ENCODE data around the gene CLMN. TPM values are rescaled to one million over a fixed set of nuclear protein-coding genes. Genes with fewer than 3 reads are reported as not detected.

CLMN gene
- total and polyA plus RNA-seq, 2 of the 4 experiments (the other 2 are of a cell fraction): 0.10 to 0.18 TPM

DNA sequence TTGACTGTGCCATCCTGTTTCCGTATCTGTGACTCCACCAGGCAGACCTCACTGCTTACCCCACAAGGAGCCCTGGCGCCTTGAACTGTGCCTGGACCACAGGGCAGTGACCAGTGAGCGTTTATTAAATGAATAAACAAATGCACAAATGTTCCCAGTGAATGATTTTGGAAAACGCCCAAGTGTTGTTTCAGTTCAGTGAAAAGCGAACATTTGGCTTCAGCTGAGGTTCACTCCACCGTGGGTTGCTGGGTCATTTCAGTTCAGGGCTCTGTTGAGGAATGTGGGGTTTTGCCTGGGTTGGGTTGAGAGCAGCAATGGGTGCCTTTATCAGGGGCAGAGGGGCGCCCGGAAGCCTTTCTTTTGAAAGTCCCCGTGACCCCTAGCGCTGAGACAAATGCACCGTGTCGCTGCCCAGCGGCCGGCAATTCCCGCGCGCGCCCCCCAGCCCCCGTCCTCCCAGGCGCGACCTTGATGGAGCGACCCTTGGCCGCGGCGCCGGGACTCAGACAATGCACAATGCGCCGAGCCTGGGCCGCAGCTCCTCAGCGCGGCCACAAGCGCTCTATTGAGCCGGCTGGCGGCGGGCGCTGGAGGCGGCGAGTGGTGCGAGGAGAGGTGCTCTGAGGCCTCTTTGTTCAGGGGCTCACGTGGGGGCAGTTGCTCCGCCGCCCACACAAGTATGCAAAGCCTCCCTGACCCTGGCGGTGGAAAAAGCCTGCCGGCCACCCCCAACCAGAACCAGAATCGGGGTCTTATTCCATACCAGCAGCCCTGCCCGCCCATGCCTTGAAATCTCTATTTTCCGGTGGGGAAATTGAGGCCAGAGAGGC is 40.5 kb upstream of the CLMN start:
- ChIA-PET POLR2A (ENCODE audit: unreplicated experiment) (no interaction called here), CTCF (no interaction called here)
- dilution Hi-C loops (cut with HindIII; ENCODE audit: low sequenced_read_pairs, unreplicated experiment) (no loop called here), intact Hi-C loops (cut with micrococcal nuclease) (no loop called here), in situ Hi-C loops (cut with MboI; ENCODE audit: low sequenced_read_pairs) (no loop called here)
- H3K56ac ChIP-seq (ENCODE audit: extremely low read depth, insufficient read depth, low read length): no peak overlapping the region
- no peaks in the 10 kb centered on the region for H3K79me1 ChIP-seq (ENCODE audit: low read depth in 1 of 2, low read length in 2 of 2)
- no peak overlapping the region for H4K91ac ChIP-seq (ENCODE audit: insufficient read depth, low read depth, low read length)
- no peaks in the 10 kb centered on the region for H3K9me1 ChIP-seq (ENCODE audit: insufficient read depth, low read length)
- H4K5ac ChIP-seq (ENCODE audit: low read depth, low read length): no peak overlapping the region
- H2BK120ac ChIP-seq (ENCODE audit: low read depth, low read length): no peak overlapping the region
- no peak overlapping the region for H3K4ac ChIP-seq (ENCODE audit: low read depth, low read length)
- ATAC-seq (ENCODE audit: low read depth) (no peak), DNase-seq (no peak)
- H2BK15ac ChIP-seq (ENCODE audit: low read depth, low read length): no peak overlapping the region
- no peaks in the 10 kb centered on the region for H3K9me3 ChIP-seq (ENCODE audit: control insufficient read depth, insufficient read depth, low read length)
- BruUV-seq (replicated peaks): no TSS peak
- H3K4me3 ChIP-seq (ENCODE audit: insufficient read depth, low read depth, low read length): no peak overlapping the region
- no peak overlapping the region for H2AK5ac ChIP-seq (ENCODE audit: low read depth, low read length)
- H2BK5ac ChIP-seq (ENCODE audit: low read depth, low read length, poor library complexity, severe bottlenecking): no peak overlapping the region
- H3K9ac ChIP-seq (ENCODE audit: low read depth, low read length): no peak overlapping the region
- H3K36me3 ChIP-seq (ENCODE audit: control insufficient read depth, insufficient read depth, low read length): no peaks in the 10 kb centered on the region
- no peak overlapping the region for H2AFZ ChIP-seq (replicated peaks; ENCODE audit: low read length, poor library complexity)
- H3K27me3 ChIP-seq (ENCODE audit: control insufficient read depth, insufficient read depth, low read length): peaks cover 4% of the 10 kb centered on the region; the same call in 1 of the 2 replicates
- H3K27ac ChIP-seq (ENCODE audit: insufficient read depth, low read length): no peak overlapping the region
- no peak overlapping the region for H3K23ac ChIP-seq (ENCODE audit: low read depth, low read length)
- no peak overlapping the region for H2AK9ac ChIP-seq (replicated peaks; ENCODE audit: low read depth, low read length, poor library complexity)
- H3K4me2 ChIP-seq (ENCODE audit: low read depth, low read length): no peak overlapping the region
- H3K18ac ChIP-seq (ENCODE audit: low read depth, low read length): no peak overlapping the region
- no peaks in the 10 kb centered on the region for H4K20me1 ChIP-seq (ENCODE audit: insufficient read depth, low read length)
- no peak overlapping the region for H3K14ac ChIP-seq (replicated peaks; ENCODE audit: low read depth, low read length)
- WGBS, 2 experiments (ENCODE audit: extremely low coverage in 2 of 2, insufficient read length in 1 of 2): 18% methylated on average over 30 of the region's 47 CpGs; no CpG with 5 or more reads in 1 of the 2 experiments
- no peak overlapping the region for H2BK20ac ChIP-seq (ENCODE audit: low read depth, low read length)
- no peak overlapping the region for H4K8ac ChIP-seq (ENCODE audit: low read depth in 2 of 2, low read length in 2 of 2)
- H3K4me1 ChIP-seq (ENCODE audit: control insufficient read depth, insufficient read depth, low read length): no peaks in the 10 kb centered on the region
- TF ChIP-seq SMC3 (IDR thresholded peaks at IDR 0.05; ENCODE audit: low read depth, low read length) (no peak), POLR2A (IDR thresholded peaks at IDR 0.05; ENCODE audit: low read depth, low read length) (no peak), CEBPB (IDR thresholded peaks at IDR 0.05; ENCODE audit: low read depth, low read length) (no peak)

Measured in IMR-90 (cell line).